ENCODE measurements around the gene MCM5.
A peak's percentile ranks its signal among the peaks of the same experiment; 100 is the strongest.
"Not testable (repeated sequence)": the region's sequence is repeated elsewhere in the genome, so short reads cannot be mapped to it uniquely, and the experiment has no call there.

MCM5 gene

DNA sequence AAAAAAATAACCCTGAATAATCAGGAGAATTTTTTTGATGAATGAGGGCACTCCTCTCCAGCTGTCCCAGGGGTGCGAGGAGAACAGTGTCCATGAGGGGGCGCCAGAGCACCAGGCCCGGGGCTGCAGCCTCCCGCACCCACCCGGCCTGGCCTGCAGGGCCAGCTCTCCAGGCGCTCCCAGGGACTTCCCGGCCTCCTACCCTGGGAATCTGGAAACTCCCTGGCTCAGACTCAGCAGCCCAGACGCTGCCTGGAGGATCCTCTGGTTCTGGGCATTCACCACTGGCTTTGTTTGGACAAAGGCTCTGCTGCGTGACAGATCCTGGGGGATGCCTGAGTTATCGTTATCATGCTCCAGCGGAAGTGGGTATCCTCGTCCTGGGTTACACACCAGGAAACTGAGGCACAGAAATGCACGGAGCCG, 31.0 kb downstream of the MCM5 start:
- Histone ChIP-seq H3K27ac (ENCODE audit: low read depth, low read length) (peak overlapping the region; percentile 25), H3K4me3 (ENCODE audit: low read length) (no peak overlapping the region), H3K36me3 (ENCODE audit: control insufficient read depth, insufficient read depth, low read length) (no peaks in the 10 kb centered on the region), H3K27me3 (ENCODE audit: control insufficient read depth, insufficient read depth, low read length) (no peaks in the 10 kb centered on the region), H3K4me1 (ENCODE audit: control insufficient read depth, insufficient read depth, low read length) (peaks cover 13% of the 10 kb centered on the region), H3K9ac (ENCODE audit: low read length) (no peak overlapping the region)

GRCh38 chr22:35431483-35432227, 31.7 kb downstream of the MCM5 start:
- Histone ChIP-seq H3K36me3 (ENCODE audit: control insufficient read depth, insufficient read depth, low read length) (no peaks in the 10 kb centered on the region), H3K4me1 (ENCODE audit: control insufficient read depth, insufficient read depth, low read length) (peaks cover 13% of the 10 kb centered on the region), H3K4me3 (ENCODE audit: low read length) (no peak overlapping the region), H3K27me3 (ENCODE audit: control insufficient read depth, insufficient read depth, low read length) (no peaks in the 10 kb centered on the region), H3K27ac (ENCODE audit: low read depth, low read length) (peak overlapping the region; percentile 25), H3K9ac (ENCODE audit: low read length) (no peak overlapping the region)

DNA sequence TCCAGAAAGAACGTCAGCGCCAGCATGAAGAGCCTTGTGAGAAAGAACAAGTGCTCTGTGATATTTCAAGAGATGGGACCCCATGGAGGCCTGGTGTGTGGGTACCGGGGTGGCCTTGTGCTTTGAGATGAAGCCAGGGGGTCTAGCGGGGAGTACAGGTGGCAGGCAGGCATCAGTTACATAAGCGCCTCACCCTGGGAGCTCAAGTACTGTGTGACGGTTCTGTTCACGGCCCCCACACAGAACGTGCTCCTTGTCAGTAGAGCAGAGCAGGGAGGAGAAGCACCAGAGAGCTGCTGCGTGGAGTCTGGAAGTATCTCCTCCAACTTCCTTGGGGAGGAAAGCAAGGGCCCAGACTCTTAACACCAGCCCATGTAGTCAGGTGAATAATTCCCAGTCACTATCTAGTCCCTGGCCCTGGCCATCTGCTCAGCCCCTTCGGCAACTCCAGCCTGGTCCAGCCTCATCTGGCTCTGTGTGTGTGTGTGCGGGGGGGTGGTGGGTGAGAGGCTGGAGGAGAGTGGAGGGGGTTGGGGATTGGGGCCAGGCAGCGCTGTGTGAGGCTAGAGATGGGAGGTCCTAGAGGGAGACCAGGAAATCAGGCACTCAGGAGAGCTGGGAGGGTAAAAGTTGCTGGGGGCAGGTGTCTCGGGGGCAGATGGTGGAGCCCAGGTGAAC, 32.4 kb downstream of the MCM5 start:
- no peak overlapping the region for H3K27ac ChIP-seq (ENCODE audit: low read depth, low read length)
- no peak overlapping the region for H3K4me3 ChIP-seq (ENCODE audit: low read length)
- peaks cover 13% of the 10 kb centered on the region for H3K4me1 ChIP-seq (ENCODE audit: control insufficient read depth, insufficient read depth, low read length)
- no peak overlapping the region for H3K9ac ChIP-seq (ENCODE audit: low read length)
- H3K36me3 ChIP-seq (ENCODE audit: control insufficient read depth, insufficient read depth, low read length), result no peaks in the 10 kb centered on the region
- no peaks in the 10 kb centered on the region for H3K27me3 ChIP-seq (ENCODE audit: control insufficient read depth, insufficient read depth, low read length)

DNA sequence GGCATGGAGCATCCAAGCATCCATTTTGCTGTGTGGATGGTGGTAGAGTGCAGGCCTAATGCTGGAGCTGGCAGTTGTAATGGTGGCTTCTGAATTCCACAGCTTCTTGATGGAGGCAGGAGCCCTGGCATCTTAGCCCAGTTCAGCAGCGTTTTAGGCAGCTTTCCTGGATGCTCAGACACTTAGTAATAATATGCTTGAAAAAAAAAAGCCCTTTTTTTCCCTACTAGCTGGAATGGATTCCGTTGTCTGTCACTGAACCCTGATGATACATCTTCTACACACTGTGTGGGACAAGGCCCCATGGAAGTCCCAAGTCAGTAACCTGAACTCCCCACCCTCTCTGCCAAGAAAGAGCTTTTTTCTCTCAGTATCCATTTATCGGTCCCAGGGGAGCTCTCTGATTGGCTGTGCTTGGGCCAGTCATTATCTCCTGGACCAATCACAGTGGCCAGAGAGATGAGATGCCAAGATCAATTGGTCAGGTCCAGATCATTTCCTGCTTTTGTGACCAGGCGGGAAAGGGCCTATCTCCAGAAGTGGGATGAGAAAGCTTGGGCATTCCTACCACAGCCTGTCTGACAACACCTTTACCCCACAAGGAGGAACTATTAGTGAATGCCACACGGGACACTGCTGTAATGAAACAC, 34.2 kb downstream of the MCM5 start:
- no peak overlapping the region for H3K4me3 ChIP-seq (ENCODE audit: low read length)
- H3K36me3 ChIP-seq (ENCODE audit: control insufficient read depth, insufficient read depth, low read length), result no peaks in the 10 kb centered on the region
- H3K27me3 ChIP-seq (ENCODE audit: control insufficient read depth, insufficient read depth, low read length), result no peaks in the 10 kb centered on the region
- H3K27ac ChIP-seq (ENCODE audit: low read depth, low read length), result no peak overlapping the region
- H3K4me1 ChIP-seq (ENCODE audit: control insufficient read depth, insufficient read depth, low read length), result peaks cover 13% of the 10 kb centered on the region
- H3K9ac ChIP-seq (ENCODE audit: low read length), result no peak overlapping the region

GRCh38 chr22:35435201-35435740, 35.3 kb downstream of the MCM5 start:
- Histone ChIP-seq H3K27ac (ENCODE audit: low read depth, low read length) (no peak overlapping the region), H3K9ac (ENCODE audit: low read length) (no peak overlapping the region), H3K4me1 (ENCODE audit: control insufficient read depth, insufficient read depth, low read length) (peaks cover 13% of the 10 kb centered on the region), H3K27me3 (ENCODE audit: control insufficient read depth, insufficient read depth, low read length) (no peaks in the 10 kb centered on the region), H3K36me3 (ENCODE audit: control insufficient read depth, insufficient read depth, low read length) (no peaks in the 10 kb centered on the region), H3K4me3 (ENCODE audit: low read length) (no peak overlapping the region)

- H3K27me3 ChIP-seq (ENCODE audit: control insufficient read depth, insufficient read depth, low read length), result no peaks in the 10 kb centered on the region
- no peaks in the 10 kb centered on the region for H3K36me3 ChIP-seq (ENCODE audit: control insufficient read depth, insufficient read depth, low read length)
- H3K4me3 ChIP-seq (ENCODE audit: low read length), result no peak overlapping the region
- H3K4me1 ChIP-seq (ENCODE audit: control insufficient read depth, insufficient read depth, low read length), result peaks cover 8% of the 10 kb centered on the region
- no peak overlapping the region for H3K9ac ChIP-seq (ENCODE audit: low read length)
- H3K27ac ChIP-seq (ENCODE audit: low read depth, low read length), result no peak overlapping the region
Observed at GRCh38 chr22:35436421-35436820, 36.5 kb downstream of the MCM5 start.

DNA sequence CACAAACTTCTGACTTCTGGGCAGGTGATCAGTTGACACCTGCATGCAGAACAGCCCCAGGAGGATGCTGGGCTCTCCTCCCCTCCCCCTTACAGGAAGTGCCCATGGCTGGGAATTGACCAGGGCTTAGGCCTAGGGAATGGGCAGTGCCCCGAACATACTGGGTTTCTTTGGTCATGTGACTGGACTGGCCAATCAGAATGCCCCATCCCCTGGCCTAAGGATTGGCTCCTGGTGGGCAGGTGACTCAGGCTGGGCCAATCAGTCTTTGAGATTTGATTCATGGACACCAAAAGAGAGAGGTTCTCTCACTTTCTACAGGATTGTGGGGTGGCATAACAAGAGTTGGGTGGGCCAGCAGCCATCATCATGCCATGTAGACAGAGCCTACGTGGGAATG, 37.1 kb downstream of the MCM5 start:
- Histone ChIP-seq H3K9ac (ENCODE audit: low read length) (no peak overlapping the region), H3K36me3 (ENCODE audit: control insufficient read depth, insufficient read depth, low read length) (no peaks in the 10 kb centered on the region), H3K27me3 (ENCODE audit: control insufficient read depth, insufficient read depth, low read length) (no peaks in the 10 kb centered on the region), H3K27ac (ENCODE audit: low read depth, low read length) (no peak overlapping the region), H3K4me3 (ENCODE audit: low read length) (no peak overlapping the region), H3K4me1 (ENCODE audit: control insufficient read depth, insufficient read depth, low read length) (peaks cover 2% of the 10 kb centered on the region)

- not testable (repeated sequence) for H3K36me3 ChIP-seq (ENCODE audit: control insufficient read depth, insufficient read depth, low read length); H3K27ac ChIP-seq (ENCODE audit: low read depth, low read length); H3K4me3 ChIP-seq (ENCODE audit: low read length); H3K4me1 ChIP-seq (ENCODE audit: control insufficient read depth, insufficient read depth, low read length); H3K9ac ChIP-seq (ENCODE audit: low read length); H3K27me3 ChIP-seq (ENCODE audit: control insufficient read depth, insufficient read depth, low read length)
Observed at GRCh38 chr22:35438673-35439364, 38.9 kb downstream of the MCM5 start.

DNA sequence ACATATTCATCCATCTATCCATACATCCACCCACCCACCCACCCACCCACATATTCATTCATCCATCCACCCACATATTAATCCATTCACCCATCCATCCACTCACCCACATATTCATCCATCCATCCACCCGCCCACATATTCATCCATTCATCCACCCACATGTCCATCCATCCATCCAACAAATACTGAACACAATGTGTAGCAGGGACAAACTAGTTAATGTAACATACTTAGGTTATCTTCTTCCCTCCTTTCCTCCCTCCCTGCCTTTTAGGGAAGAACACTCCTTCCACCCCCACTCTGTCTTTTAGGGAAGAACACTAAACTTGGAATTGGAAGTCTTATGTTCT, 39.4 kb downstream of the MCM5 start:
- H3K4me1 ChIP-seq (ENCODE audit: control insufficient read depth, insufficient read depth, low read length), result no peaks in the 10 kb centered on the region
- no peaks in the 10 kb centered on the region for H3K27me3 ChIP-seq (ENCODE audit: control insufficient read depth, insufficient read depth, low read length)
- no peak overlapping the region for H3K4me3 ChIP-seq (ENCODE audit: low read length)
- H3K27ac ChIP-seq (ENCODE audit: low read depth, low read length), result no peak overlapping the region
- no peak overlapping the region for H3K9ac ChIP-seq (ENCODE audit: low read length)
- no peaks in the 10 kb centered on the region for H3K36me3 ChIP-seq (ENCODE audit: control insufficient read depth, insufficient read depth, low read length)

GRCh38 chr22:35440129-35440528, 40.2 kb downstream of the MCM5 start:
- Histone ChIP-seq H3K36me3 (ENCODE audit: control insufficient read depth, insufficient read depth, low read length) (no peaks in the 10 kb centered on the region), H3K4me1 (ENCODE audit: control insufficient read depth, insufficient read depth, low read length) (no peaks in the 10 kb centered on the region), H3K27me3 (ENCODE audit: control insufficient read depth, insufficient read depth, low read length) (no peaks in the 10 kb centered on the region), H3K4me3 (ENCODE audit: low read length) (no peak overlapping the region), H3K27ac (ENCODE audit: low read depth, low read length) (no peak overlapping the region), H3K9ac (ENCODE audit: low read length) (no peak overlapping the region)

DNA sequence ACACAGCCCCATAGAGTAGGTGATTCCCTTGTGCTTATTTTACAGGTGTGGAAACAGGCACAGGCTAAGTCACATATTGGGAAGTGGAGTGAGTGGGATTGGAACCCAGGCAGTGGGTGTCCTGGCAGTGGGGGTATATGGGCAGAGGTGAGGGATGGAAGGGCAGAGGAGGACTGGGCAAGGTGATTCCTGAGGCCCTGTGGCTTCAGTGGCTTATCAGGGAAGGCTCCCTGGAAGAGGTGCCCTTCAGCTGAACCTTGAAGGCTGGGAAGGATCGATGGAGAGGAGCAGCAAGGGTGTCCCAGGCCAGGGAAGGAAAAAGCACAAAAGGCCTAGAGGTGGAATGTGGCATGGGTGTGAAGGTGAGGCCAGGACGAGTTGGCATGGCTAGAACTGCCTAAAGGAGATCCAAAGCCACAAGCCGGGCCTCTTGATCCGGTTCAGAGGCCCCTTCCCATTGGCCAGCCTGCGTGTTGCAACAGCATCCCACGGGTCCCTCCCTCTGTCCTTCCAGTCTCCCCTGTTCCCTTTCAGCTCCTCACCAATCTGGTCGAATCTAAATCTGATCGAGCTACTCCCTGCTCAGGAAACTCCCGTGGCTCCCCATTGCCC, 41.7 kb downstream of the MCM5 start:
- no peak overlapping the region for H3K9ac ChIP-seq (ENCODE audit: low read length)
- peaks cover 9% of the 10 kb centered on the region for H3K4me1 ChIP-seq (ENCODE audit: control insufficient read depth, insufficient read depth, low read length)
- no peaks in the 10 kb centered on the region for H3K27me3 ChIP-seq (ENCODE audit: control insufficient read depth, insufficient read depth, low read length)
- H3K4me3 ChIP-seq (ENCODE audit: low read length), result no peak overlapping the region
- H3K36me3 ChIP-seq (ENCODE audit: control insufficient read depth, insufficient read depth, low read length), result no peaks in the 10 kb centered on the region
- H3K27ac ChIP-seq (ENCODE audit: low read depth, low read length), result no peak overlapping the region

DNA sequence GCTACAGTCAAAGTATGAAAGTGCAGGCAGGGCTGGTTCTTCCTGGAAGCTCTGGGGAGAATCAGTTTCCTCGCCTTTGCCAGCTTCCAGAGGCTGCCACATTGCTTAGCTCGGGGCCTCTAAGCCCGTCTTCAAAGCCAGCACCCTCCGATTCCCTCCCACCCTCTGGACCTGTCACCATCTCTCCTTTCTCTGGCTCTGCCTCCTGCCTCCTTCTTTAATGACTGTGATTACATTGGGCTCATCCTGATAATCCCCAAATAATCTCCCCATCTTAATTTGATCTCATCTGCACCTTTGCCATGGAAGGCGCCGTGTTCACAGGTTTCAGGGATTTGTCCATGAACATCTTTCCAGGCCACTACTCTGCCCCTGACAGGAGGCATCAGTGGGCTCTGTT, 42.5 kb downstream of the MCM5 start:
- H3K36me3 ChIP-seq (ENCODE audit: control insufficient read depth, insufficient read depth, low read length), result no peaks in the 10 kb centered on the region
- no peak overlapping the region for H3K4me3 ChIP-seq (ENCODE audit: low read length)
- H3K4me1 ChIP-seq (ENCODE audit: control insufficient read depth, insufficient read depth, low read length), result peaks cover 15% of the 10 kb centered on the region
- no peak overlapping the region for H3K27ac ChIP-seq (ENCODE audit: low read depth, low read length)
- no peak overlapping the region for H3K9ac ChIP-seq (ENCODE audit: low read length)
- H3K27me3 ChIP-seq (ENCODE audit: control insufficient read depth, insufficient read depth, low read length), result no peaks in the 10 kb centered on the region

Data from rectal smooth muscle tissue (tissue), 1 donor.